WI38 (cell line): ENCODE data around the gene KIF26A.

ENCODE experiments used
- H3K4me3 ChIP-seq: 2 replicates; pipeline ENCODE4 v1.5.1; 2011; ENCODE audit warnings: low read depth, mild to moderate bottlenecking, control low read depth, low read length
- CTCF ChIP-seq: IDR thresholded peaks from 2 replicates; pipeline ENCODE4 v1.5.1; 2012; ENCODE audit warnings: low read depth, mild to moderate bottlenecking, control low read depth, low read length

KIF26A gene

GRCh38 chr14:104195878-104196277 is 57.5 kb downstream of the KIF26A start:
- TF ChIP-seq CTCF, result no peak
- no peak overlapping the region for H3K4me3 ChIP-seq

DNA sequence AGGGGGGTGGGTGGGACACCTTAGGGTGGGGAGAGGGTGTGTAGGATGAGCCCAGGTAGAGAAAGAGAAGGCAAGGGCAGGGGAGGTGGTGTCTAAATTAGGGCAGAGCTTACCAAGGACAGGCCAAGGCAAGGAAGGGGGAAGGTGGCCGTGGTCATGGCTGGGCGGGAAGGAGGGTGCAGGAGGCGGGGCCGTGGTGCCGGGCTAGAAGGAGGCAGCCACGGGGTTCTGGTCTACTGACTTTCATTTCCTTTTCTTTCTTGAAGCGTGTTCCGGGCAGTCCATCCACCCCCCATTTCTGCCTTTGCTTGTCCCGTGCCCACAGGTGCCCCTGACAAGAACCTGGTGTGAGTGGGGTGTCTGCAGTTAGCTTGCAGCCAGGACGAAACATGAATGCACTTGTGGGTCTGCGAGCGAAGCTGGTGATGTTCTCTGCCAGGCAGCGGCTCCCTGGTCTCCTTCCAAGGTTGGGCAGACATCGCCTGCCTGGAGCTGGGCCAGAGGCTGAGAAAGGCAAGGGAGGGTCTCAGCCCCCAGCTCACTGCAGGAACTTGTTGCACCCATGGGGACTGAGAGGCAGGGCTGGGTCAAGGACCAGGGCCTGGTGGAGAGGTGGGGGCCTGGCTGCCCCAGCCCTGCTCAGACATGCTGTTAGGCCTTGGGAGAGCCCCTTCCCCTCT is 58.2 kb downstream of the KIF26A start:
- no peak for TF ChIP-seq CTCF
- no peak overlapping the region for H3K4me3 ChIP-seq

DNA sequence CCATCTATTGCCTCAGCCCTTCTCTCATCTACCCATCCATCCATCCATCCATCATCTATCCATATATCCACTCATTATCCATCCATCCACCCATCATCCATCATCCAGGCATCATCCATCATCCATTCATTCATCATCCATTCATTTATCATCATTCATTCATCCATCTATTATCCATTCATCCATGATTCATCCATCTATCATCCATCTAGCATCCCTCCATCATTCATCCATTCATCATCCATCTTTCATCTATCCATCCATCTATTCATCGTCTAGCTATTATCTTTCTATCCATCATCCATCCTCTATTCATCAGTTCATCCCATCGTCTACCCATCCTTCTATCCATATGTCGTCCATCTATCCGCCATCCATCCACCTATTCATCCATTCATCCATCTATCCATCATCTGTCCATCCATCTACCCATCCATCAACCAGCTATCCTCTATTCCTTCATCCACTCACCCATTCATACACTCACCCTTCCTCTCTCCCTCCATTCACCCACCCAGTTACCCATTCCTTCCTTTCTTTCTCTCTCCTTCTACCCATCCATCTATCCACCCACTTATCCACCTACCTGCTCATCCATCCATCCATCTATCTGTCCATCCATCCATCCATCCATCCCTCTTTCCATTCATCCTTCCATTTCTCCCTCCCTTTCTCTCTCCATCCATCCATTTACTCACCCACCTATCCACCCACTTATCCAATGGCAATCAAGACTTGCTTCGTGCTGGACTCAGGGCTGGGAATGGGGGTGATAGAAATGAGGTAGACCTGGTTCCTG is 59.3 kb downstream of the KIF26A start:
- no peak overlapping the region for H3K4me3 ChIP-seq
- no peak for TF ChIP-seq CTCF

DNA sequence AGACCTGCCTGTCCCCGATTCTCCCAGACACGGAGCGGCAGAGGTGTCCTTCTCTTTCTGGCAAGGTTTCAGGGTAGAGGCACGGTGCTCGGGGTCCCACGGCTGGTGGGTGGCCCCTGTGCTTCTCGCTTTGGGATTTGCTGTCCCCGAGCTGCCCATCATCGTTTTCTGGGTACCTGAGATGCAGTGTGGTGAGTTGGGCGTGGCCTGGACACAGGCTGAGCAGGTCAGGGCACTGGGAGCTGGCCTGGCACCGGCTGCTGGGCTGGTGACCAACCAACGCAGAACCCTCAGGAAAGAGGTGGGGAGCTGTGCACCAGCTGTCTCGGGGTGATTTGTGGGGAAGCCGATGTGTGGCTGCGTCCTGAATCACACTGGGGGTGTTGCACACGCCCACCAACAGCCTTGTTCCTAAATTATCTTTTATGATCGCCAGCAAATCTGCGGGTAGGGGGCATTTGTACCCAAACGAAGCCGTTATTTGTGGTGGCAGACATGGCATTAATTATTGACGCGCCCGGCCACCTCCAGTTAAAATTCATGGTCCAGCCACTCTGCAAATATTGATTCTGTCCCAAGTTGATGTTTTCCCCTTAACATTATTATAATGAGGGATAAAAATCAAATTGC is 61.0 kb downstream of the KIF26A start:
- no peak for TF ChIP-seq CTCF
- no peak overlapping the region for H3K4me3 ChIP-seq

GRCh38 chr14:104200106-104200505 is 61.7 kb downstream of the KIF26A start:
- no peak overlapping the region for H3K4me3 ChIP-seq
- no peak for TF ChIP-seq CTCF

DNA sequence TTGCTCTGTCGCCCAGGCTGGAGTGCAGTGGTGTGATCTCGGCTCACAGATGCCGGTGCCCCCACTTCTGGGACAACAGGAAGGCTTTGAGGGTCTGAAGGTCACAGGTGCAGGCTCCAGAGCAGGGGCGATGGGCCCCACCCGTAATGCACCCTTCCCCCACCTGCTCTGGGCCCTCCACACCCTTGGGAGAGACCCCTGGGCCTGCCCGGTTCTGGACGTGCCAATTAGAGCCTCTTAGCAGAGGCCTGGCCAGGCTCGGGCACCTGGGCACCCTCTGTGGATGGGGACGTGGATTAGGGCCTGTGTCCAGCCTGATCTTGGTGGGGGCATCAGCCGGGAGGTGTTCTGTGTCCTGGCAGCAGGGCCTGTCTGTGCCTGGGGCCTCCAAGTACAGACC is 62.2 kb downstream of the KIF26A start:
- no peak for TF ChIP-seq CTCF
- no peak overlapping the region for H3K4me3 ChIP-seq

GRCh38 chr14:104201063-104201462 is 62.7 kb downstream of the KIF26A start:
- no peak overlapping the region for H3K4me3 ChIP-seq
- TF ChIP-seq CTCF, result no peak
